Right lobe of liver (tissue), 4 donors: ENCODE results near the gene IFIT1B.

ENCODE experiments used
- CTCF ChIP-seq, 4 donors: fragments of 200-600 bp in 3 of 4; fragments of 450-650 bp in 1 of 4; IDR thresholded peaks; one replicate each; pipeline versions ENCODE4 v1.5.1 to v1.8.0; 2016 to 2022; ENCODE audit warnings: antibody characterized with exemption in 4 of 4, mild to moderate bottlenecking in 2 of 4
- POLR2A ChIP-seq: fragments of 450-650 bp; IDR thresholded peaks from one replicate; pipeline ENCODE4 v1.6.1; 2017; ENCODE audit warnings: antibody characterized with exemption, mild to moderate bottlenecking
- donor health status: DM: no; HTN: no; CAD: no.
- donor health status: DM: no; HTN: no; CAD: no.
- donor health status: DM: no; HTN: yes; CAD: no.

GRCh38 chr10:89357096-89357495, 20.8 kb upstream of the IFIT1B start:
- TF ChIP-seq CTCF (IDR thresholded peaks at IDR 0.05), result no peak
- no peak for TF ChIP-seq POLR2A
